Measurements from ENCODE around the gene ZNF148. TPM values are rescaled to one million over a fixed set of nuclear protein-coding genes. Genes with fewer than 3 reads are reported as not detected.
"Not testable (repeated sequence)": the region's sequence is repeated elsewhere in the genome, so short reads cannot be mapped to it uniquely, and the experiment has no call there.

Gene ZNF148
- total RNA-seq, 2 experiments from 2014 or later: 29.6 to 39.0 TPM

DNA sequence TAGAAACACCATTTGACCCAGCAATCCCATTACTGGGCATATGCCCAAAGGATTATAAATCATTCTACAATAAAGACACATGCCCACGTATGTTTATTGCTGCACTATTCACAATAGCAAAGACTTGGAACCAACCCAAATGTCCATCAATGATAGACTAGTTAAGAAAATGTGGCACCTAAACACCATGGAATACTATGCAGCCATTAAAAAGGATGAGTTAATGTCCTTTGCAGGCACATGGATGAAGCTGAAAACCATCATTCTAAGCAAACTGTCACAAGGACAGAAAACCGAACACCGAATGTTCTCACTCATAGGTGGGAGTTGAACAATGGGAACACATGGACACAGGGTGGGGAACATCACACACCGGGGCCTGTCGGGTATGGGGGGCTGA is 13.2 kb upstream of the ZNF148 start:
- DNase-seq; H3K36me3 Mint-ChIP-seq; H3K27ac Mint-ChIP-seq; CTCF ChIA-PET; ATAC-seq; H3K4me3 Mint-ChIP-seq; H3K9me3 Mint-ChIP-seq (ENCODE audit: low read depth): not testable (repeated sequence)
- H3K27me3 Mint-ChIP-seq: peaks cover 12% of the 10 kb centered on the region
- H3K4me1 Mint-ChIP-seq: peaks cover 13% of the 10 kb centered on the region

DNA sequence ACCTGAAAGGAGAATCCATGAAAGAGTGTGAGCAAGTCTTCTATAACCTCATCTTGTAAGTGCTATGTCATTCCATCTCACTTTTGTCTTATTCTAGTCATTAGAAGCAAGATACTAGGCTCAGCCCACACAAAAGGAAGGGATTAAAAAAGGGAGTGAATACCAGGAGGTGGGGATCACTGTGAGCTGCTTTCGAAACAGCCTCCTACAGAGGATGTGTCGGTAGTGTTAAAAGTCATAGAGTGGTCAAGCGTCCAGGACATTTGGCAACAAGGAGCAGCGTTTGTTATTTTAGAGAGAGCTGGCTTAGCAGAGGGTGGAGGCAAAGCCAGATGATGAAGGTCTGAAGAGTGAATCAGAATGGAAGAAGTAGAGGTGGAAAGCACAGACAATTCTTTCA is 11.7 kb upstream of the ZNF148 start:
- H3K9me3 Mint-ChIP-seq (ENCODE audit: low read depth): peaks cover 2% of the 10 kb centered on the region
- H3K36me3 Mint-ChIP-seq: no peaks in the 10 kb centered on the region
- H3K4me3 Mint-ChIP-seq: no peak overlapping the region
- CTCF ChIA-PET: no interaction called here
- DNase-seq: no peak
- no peak for ATAC-seq
- H3K27ac Mint-ChIP-seq: no peak overlapping the region
- H3K27me3 Mint-ChIP-seq: peaks cover 17% of the 10 kb centered on the region
- H3K4me1 Mint-ChIP-seq: peaks cover 20% of the 10 kb centered on the region

DNA sequence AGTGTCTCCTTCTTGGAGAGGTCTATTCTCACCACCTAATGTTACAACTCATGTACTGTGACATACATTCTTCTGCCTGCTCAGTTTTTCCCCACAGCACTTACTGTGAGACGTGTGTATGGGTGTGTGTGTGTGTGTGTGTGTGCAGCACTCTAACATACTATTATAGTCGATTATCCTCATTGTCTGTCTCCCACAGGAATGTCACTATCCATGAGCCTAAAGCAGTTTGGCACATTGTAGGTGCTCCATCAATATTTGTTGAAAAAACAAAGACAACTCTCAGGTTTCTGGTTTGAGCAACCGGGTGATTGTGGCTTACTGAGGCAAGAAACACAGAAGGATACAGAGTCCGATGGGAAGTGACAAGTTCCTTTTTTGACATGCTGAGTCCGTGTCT is 8.6 kb upstream of the ZNF148 start:
- no peak for ATAC-seq
- Mint-ChIP-seq H3K4me1 (peaks cover 14% of the 10 kb centered on the region), H3K36me3 (no peaks in the 10 kb centered on the region), H3K27me3 (peaks cover 17% of the 10 kb centered on the region), H3K27ac (no peak overlapping the region), H3K4me3 (no peak overlapping the region), H3K9me3 (ENCODE audit: low read depth) (peaks cover 2% of the 10 kb centered on the region)
- DNase-seq: no peak
- CTCF ChIA-PET: no interaction called here

DNA sequence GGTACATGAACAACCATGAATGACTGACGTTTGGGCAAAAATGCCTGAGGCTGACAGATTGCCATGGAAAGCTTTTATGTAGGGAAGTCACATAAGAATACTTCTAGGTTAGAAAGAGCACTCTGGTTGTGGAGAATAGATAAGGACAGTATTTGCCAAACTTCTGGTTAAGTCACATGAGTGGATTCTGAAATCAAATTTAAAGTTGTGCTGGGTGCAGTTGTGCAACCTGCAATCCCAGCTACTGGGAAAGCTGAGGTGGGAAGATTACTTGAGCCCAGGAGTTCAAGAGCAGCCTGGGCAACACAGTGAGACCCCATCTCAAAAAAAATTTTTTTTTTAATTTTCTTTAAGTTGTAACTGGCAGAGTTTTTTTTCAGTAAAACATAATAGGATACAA is 7.2 kb upstream of the ZNF148 start:
- ATAC-seq: no peak
- Mint-ChIP-seq H3K36me3 (no peaks in the 10 kb centered on the region), H3K27me3 (peaks cover 17% of the 10 kb centered on the region), H3K4me1 (peaks cover 12% of the 10 kb centered on the region), H3K4me3 (no peak overlapping the region), H3K27ac (no peak overlapping the region), H3K9me3 (ENCODE audit: low read depth) (no peaks in the 10 kb centered on the region)
- CTCF ChIA-PET: interaction anchor here (1.3 to 1.4 kb wide), 2 partner anchors 13 to 71 kb away, joined by 3 read pairs; no protein-coding TSS in a partner anchor
- DNase-seq: no peak

DNA sequence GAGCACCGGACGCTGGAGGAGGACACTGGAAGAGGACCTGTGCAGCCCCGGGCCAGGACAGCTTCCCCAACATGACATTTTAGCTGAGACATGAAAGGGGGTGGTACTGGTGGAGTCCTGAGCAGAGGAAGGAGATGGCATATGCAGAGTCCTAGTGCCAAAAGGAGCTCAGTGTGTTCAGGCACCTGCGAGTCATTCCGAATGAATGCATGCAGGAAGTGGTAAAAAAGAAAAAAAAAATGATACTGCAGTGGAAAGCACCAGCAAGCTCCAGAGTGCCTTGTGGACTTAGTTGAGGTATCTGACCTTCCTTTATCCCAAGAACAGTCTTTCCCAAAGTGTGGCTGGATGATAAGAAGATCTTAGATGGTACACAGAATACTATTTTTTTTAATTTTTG is 6.6 kb upstream of the ZNF148 start:
- ATAC-seq (peak; percentile 81), DNase-seq (peak; percentile 50)
- H3K27me3 Mint-ChIP-seq: peaks cover 17% of the 10 kb centered on the region
- CTCF ChIA-PET: interaction anchor here (0.9 to 1.4 kb wide), 4 partner anchors 10 to 71 kb away, joined by 3 read pairs; no protein-coding TSS in a partner anchor
- H3K9me3 Mint-ChIP-seq (ENCODE audit: low read depth): no peaks in the 10 kb centered on the region
- H3K27ac Mint-ChIP-seq: no peak overlapping the region
- no peak overlapping the region for H3K4me3 Mint-ChIP-seq
- peaks cover 12% of the 10 kb centered on the region for H3K4me1 Mint-ChIP-seq
- H3K36me3 Mint-ChIP-seq: no peaks in the 10 kb centered on the region

DNA sequence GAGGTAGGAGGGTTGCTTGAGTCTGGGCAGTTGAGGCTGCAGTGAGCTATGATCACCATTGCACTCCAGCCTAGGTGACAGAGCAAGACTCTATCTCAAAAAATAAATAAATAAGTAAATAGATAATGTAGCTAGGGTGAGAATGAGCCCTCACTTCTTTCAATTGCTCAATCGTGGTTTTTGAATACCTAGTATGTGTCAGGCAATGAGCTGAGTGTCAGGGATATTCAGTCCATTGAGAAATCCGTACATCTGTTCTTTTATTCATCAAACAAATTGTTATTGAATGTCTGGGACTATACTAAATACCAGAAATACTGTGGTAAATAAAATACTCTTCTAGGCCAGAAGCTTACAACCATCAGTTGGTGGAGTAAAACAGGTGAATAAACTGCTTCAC is 6.2 kb upstream of the ZNF148 start:
- H3K27ac Mint-ChIP-seq: no peak overlapping the region
- H3K36me3 Mint-ChIP-seq: no peaks in the 10 kb centered on the region
- H3K27me3 Mint-ChIP-seq: peaks cover 17% of the 10 kb centered on the region
- CTCF ChIA-PET: interaction anchor here (0.9 to 1.4 kb wide), 4 partner anchors 10 to 70 kb away, joined by 3 read pairs; no protein-coding TSS in a partner anchor
- H3K4me3 Mint-ChIP-seq: no peak overlapping the region
- no peak for ATAC-seq
- peaks cover 13% of the 10 kb centered on the region for H3K4me1 Mint-ChIP-seq
- DNase-seq: no peak
- H3K9me3 Mint-ChIP-seq (ENCODE audit: low read depth): no peaks in the 10 kb centered on the region

DNA sequence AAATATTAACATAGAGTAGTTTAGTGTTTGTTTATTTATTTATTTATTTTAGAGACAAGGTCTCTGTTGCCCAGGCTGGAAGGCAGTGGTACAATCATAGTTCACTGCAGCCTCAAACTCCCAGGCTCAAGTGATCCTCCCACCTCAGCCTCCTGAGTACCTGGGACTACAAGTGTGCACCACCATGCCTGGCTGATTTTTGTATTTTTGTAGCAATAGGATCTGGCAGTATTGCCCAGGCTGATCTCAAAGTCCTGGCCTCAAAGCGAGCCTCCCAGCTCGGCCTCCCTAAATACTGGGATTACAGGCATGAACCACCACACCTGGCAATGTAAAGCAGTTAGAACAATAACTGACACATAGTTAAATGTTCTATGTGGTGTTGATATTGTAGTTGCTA is 4.4 kb upstream of the ZNF148 start:
- Mint-ChIP-seq H3K9me3 (ENCODE audit: low read depth) (no peaks in the 10 kb centered on the region), H3K27ac (no peak overlapping the region), H3K4me1 (peaks cover 21% of the 10 kb centered on the region), H3K36me3 (peaks cover under 1% of the 10 kb centered on the region), H3K4me3 (no peak overlapping the region), H3K27me3 (peaks cover 13% of the 10 kb centered on the region)
- DNase-seq (no peak), ATAC-seq (no peak)
- CTCF ChIA-PET: interaction anchor here (0.5 kb wide), 1 partner anchor 202 kb away, joined by 6 read pairs; no protein-coding TSS in a partner anchor

DNA sequence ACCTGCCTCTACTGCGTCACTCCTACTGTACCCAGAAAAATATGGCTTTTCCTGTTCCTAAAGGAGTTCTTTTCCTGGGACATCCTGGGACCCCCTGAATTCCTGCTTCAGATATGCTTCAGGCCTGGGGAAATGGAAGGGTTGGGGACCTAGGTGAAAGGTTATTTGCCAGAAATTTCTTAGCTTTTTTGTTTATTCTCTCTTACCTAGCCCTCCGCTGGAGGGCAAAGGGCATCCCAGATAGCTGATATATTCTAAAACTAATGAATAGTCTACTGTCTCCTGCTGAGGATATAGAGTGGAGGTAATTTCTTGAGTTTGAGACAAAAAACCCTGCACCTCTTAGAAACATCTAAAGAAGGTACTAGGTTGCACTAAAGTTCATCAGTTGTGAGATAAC is 3.6 kb upstream of the ZNF148 start:
- H3K27ac Mint-ChIP-seq: no peak overlapping the region
- no peaks in the 10 kb centered on the region for H3K9me3 Mint-ChIP-seq (ENCODE audit: low read depth)
- no peak for ATAC-seq
- H3K36me3 Mint-ChIP-seq: peaks cover 3% of the 10 kb centered on the region
- peaks cover 9% of the 10 kb centered on the region for H3K27me3 Mint-ChIP-seq
- H3K4me1 Mint-ChIP-seq: peaks cover 28% of the 10 kb centered on the region
- H3K4me3 Mint-ChIP-seq: no peak overlapping the region
- CTCF ChIA-PET: no interaction called here
- DNase-seq: no peak

DNA sequence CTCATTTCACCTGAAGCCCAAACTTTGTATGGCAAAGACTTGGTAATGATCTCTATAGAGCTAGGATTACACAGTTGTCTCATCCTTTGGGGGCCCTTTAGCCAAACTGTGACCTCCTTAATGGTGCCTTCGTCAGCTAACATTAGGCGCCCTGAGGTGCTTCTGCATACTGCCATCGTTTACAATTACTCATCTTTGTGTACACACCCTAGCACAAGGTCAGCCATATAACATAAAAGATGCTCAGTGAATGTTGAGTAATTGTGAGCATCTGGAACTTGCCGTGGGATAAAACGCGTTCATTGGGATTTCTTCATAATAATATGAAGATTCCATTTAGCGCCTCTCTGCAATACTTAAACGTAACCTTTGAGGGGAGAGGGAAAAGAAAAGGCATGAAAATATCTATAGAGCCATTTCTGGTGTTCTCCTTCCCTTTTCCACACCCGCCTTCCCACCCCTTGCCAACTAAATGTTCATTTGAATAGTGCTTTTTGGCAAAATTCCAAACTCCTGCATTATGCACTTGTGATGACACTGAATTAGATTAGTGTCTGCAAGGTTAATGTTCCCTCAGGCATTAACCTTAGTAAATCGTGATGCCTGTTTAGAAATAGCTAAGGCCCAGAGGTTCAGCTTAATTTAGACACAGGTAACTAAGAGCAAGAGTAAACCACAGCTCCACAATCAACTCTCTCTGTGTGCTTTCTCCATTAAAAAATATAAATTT is 990 bp upstream of the ZNF148 start:
- peak overlapping the region; percentile 93 for H3K27ac Mint-ChIP-seq
- no peaks in the 10 kb centered on the region for H3K9me3 Mint-ChIP-seq (ENCODE audit: low read depth)
- no peaks in the 10 kb centered on the region for H3K27me3 Mint-ChIP-seq
- peaks cover 12% of the 10 kb centered on the region for H3K36me3 Mint-ChIP-seq
- peaks cover 27% of the 10 kb centered on the region for H3K4me1 Mint-ChIP-seq
- DNase-seq: no peak
- CTCF ChIA-PET: no interaction called here
- ATAC-seq: no peak
- peak overlapping the region; percentile 92 for H3K4me3 Mint-ChIP-seq

DNA sequence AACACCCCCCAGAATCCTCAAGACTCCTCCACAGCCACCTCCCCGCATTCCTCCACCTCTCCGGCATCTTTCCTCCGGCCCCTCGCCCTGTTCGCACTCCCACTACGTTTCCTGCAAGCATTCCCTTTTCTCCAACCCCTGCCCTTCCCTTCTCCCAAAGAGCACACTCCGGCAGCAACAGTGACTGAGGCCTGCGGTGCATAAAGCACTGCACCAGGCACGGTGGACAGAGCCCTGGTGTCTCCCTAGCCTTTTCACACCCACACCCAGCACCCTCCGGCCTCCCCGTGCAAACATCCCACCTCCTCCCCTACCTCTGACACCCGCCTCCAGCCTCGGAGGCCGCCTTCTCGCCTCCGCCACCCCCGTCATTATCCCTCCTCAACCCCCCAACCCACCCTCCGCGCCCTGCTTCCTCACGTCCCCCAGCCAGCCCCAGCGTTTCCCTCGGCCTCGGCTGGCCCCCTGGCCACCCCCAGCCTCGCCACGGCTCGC is 577 bp downstream of the ZNF148 start:
- CTCF ChIA-PET: no interaction called here
- Mint-ChIP-seq H3K9me3 (ENCODE audit: low read depth) (no peaks in the 10 kb centered on the region), H3K27ac (peak overlapping the region; percentile 86), H3K4me1 (peaks cover 32% of the 10 kb centered on the region), H3K4me3 (peak overlapping the region; percentile 97), H3K27me3 (no peaks in the 10 kb centered on the region), H3K36me3 (peaks cover 19% of the 10 kb centered on the region)
- ATAC-seq (peak; percentile 48), DNase-seq (peak; percentile 60)

DNA sequence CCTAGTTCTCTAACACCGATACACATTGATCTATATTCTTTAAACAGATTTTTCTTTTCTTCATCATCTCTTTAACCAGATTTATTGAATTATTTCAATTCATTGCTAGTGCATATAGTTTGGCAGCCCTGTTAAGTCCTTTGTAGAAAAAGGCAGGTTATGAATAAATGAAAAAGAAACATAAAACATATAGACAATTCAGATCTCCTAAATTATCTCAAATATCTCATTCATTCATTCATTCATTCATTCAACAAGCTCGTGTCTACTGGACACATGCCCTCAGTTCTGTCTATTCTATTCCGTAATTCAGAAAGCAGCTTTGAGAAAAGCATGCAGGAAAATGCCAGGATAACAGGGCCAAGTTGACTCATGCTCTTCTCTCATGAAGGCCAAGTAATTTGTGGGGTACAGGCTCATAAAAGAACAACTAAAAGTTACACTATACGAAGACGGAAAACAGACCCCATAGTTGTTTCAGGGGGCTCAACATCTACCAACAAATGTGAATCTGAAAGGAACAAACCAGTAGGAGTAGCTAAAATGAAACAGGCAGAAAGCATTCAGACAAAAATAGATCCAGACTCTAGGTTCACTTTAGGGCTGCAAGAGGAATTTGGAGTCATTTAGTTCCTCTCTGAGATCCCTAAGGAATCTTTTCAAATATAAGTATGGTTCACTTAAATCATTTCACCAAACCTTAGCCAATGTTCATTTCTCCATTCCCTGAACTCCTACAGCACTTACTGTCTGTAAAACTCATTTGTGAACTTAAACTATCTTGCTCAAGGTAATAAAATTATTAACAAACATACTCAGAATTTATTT is 7.5 kb downstream of the ZNF148 start:
- no peaks in the 10 kb centered on the region for H3K27me3 Mint-ChIP-seq

DNA sequence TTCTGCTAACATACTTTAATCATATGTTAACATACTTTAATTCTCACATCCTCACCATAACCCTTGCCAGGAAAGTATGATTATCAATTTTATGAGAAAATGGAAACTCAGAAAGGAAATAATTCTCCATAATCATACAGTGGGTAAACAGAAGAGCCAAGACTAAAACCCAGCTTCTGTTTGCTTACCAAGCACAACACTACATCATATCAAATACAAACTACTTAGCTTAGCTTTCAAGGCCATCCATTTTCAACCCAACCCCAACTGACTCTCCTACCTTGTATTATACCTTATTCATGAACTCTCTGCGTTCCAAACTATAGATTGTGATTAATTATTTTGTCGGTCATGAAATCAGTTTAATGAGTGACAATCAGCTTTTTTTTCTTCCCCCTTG is 9.0 kb downstream of the ZNF148 start:
- no peak overlapping the region for H3K4me3 Mint-ChIP-seq
- CTCF ChIA-PET: interaction anchor here (0.6 kb wide), 1 partner anchor 9 kb away, joined by 3 read pairs; no protein-coding TSS in a partner anchor
- no peaks in the 10 kb centered on the region for H3K27me3 Mint-ChIP-seq
- no peak for ATAC-seq
- no peak for DNase-seq
- no peak overlapping the region for H3K27ac Mint-ChIP-seq
- H3K36me3 Mint-ChIP-seq: peaks cover 40% of the 10 kb centered on the region
- peaks cover 16% of the 10 kb centered on the region for H3K4me1 Mint-ChIP-seq
- no peaks in the 10 kb centered on the region for H3K9me3 Mint-ChIP-seq (ENCODE audit: low read depth)

More for the DNA sequence above, 7.5 kb downstream of the ZNF148 start:
- H3K4me3 Mint-ChIP-seq: no peak overlapping the region
- no peak overlapping the region for H3K27ac Mint-ChIP-seq
- peaks cover 36% of the 10 kb centered on the region for H3K36me3 Mint-ChIP-seq
- ATAC-seq (no peak), DNase-seq (no peak)
- CTCF ChIA-PET: no interaction called here
- no peaks in the 10 kb centered on the region for H3K9me3 Mint-ChIP-seq (ENCODE audit: low read depth)
- H3K4me1 Mint-ChIP-seq: peaks cover 18% of the 10 kb centered on the region

DNA sequence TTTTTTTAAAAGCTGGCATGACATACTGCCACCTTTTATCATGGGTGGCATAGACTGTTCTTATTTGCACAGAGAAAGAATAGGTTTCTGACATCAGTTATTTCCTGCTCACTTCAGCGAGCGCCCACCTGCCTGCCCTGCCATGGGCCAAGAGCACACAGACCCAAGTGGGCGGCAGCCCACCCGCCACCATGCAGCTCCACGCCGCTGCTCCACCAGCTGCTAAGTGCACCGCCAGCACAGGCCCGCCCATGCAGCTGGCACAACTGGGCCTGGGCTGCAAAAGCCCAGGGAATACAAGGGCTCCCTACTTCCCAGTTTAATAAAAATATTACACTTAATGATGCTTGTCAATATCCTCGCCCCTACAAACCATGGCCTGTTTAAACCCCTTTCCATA is 15.4 kb downstream of the ZNF148 start:
- ATAC-seq (no peak), DNase-seq (no peak)
- no peak overlapping the region for H3K27ac Mint-ChIP-seq
- H3K9me3 Mint-ChIP-seq (ENCODE audit: low read depth): no peaks in the 10 kb centered on the region
- peaks cover 16% of the 10 kb centered on the region for H3K4me1 Mint-ChIP-seq
- H3K36me3 Mint-ChIP-seq: peaks cover 28% of the 10 kb centered on the region
- CTCF ChIA-PET: no interaction called here
- H3K4me3 Mint-ChIP-seq: no peak overlapping the region
- no peaks in the 10 kb centered on the region for H3K27me3 Mint-ChIP-seq

All from activated CD8-positive, alpha-beta memory T cell treated with anti-CD3 and anti-CD28 coated beads, Interleukin-2, amount 10 ng/mL, durations not matched to agents 7 days and 5 days (primary cell).